Fibroblast of villous mesenchyme (primary cell): ENCODE results near the gene EFEMP1. TPM values are rescaled to one million over a fixed set of nuclear protein-coding genes. Genes with fewer than 3 reads are reported as not detected.

Experiments
- DNase-seq: peaks from one replicate; pipeline ENCODE4 v3.0.0-alpha.2; 2010; ENCODE audit warnings: low read depth
- H3K4me3 ChIP-seq: 2 replicates; pipeline ENCODE4 v1.5.1; 2011; ENCODE audit warnings: low read depth, mild to moderate bottlenecking, low read length
- CTCF ChIP-seq: IDR thresholded peaks from 2 replicates; pipeline ENCODE4 v1.5.1; 2012; ENCODE audit warnings: low read depth, mild to moderate bottlenecking, low read length; ENCODE audit not compliant: insufficient read depth
- total RNA-seq: library from RNA; depleted of rRNA; stranded (reverse); fragments of >200 nt; gene quantifications from 2 replicates; pipeline ENCODE4 v1.2.3, GENCODE V29; 2012

The EFEMP1 gene
- total RNA-seq, 1 donor, result 22.9 TPM

- TF ChIP-seq CTCF, result no peak
- no peak for DNase-seq
Measured at GRCh38 chr2:55894720-55895119, 28.9 kb downstream of the EFEMP1 start.

GRCh38 chr2:55891671-55892094 is 31.9 kb downstream of the EFEMP1 start:
- no peak for TF ChIP-seq CTCF
- DNase-seq, result peak; percentile 67
- no peak overlapping the region for H3K4me3 ChIP-seq

More at GRCh38 chr2:55894720-55895119, 28.9 kb downstream of the EFEMP1 start:
- no peak overlapping the region for H3K4me3 ChIP-seq

GRCh38 chr2:55888936-55889335 is 34.6 kb downstream of the EFEMP1 start:
- DNase-seq, result no peak
- no peak overlapping the region for H3K4me3 ChIP-seq
- TF ChIP-seq CTCF, result no peak

GRCh38 chr2:55887901-55888624 is 35.5 kb downstream of the EFEMP1 start:
- no peak for TF ChIP-seq CTCF
- DNase-seq, result peak; percentile 75
- H3K4me3 ChIP-seq, result no peak overlapping the region

GRCh38 chr2:55887351-55887750 is 36.2 kb downstream of the EFEMP1 start:
- DNase-seq, result no peak
- H3K4me3 ChIP-seq, result no peak overlapping the region
- TF ChIP-seq CTCF, result no peak

GRCh38 chr2:55885944-55886281 is 37.7 kb downstream of the EFEMP1 start:
- no peak overlapping the region for H3K4me3 ChIP-seq
- DNase-seq, result no peak
- TF ChIP-seq CTCF, result no peak
